ENCODE measurements around the gene CRB3.

GRCh38 chr19:6427131-6427530 lies 36.9 kb upstream of the CRB3 start:
- no peak for TF ChIP-seq CTCF (IDR thresholded peaks at IDR 0.05)
- no peak for TF ChIP-seq POLR2A (IDR thresholded peaks at IDR 0.05)

Data from testis (tissue), 2 donors.